HUES64 (cell line): ENCODE measurements around the gene APH1A.

Experiments used
- H3K27ac ChIP-seq: 2 replicates; pipeline ENCODE4 v1.7.0; 2013; ENCODE audit warnings: low read depth, low read length, inconsistent platforms
- H3K27me3 ChIP-seq: 2 replicates; pipeline ENCODE4 v1.6.1; 2013; ENCODE audit warnings: mild to moderate bottlenecking, low read length; ENCODE audit not compliant: insufficient read depth
- H3K36me3 ChIP-seq: 2 replicates; pipeline ENCODE4 v1.6.1; 2013; ENCODE audit warnings: mild to moderate bottlenecking, low read length; ENCODE audit not compliant: insufficient read depth
- H3K4me1 ChIP-seq: 2 replicates; pipeline ENCODE4 v1.6.1; 2013; ENCODE audit warnings: mild to moderate bottlenecking, low read length, moderate library complexity; ENCODE audit not compliant: insufficient read depth
- H3K4me3 ChIP-seq: 2 replicates; pipeline ENCODE4 v1.5.1; 2013; ENCODE audit warnings: mild to moderate bottlenecking, low read length, moderate library complexity
- H3K9ac ChIP-seq: 2 replicates; pipeline ENCODE4 v1.6.1; 2013; ENCODE audit warnings: mild to moderate bottlenecking, low read depth, low read length
- H3K9me3 ChIP-seq: 2 replicates; pipeline ENCODE4 v1.6.1; 2013; ENCODE audit warnings: low read depth, low read length; ENCODE audit not compliant: insufficient read depth
- WGBS: fragments of 150-250, 120-280 bp; methylation state at CpG from one replicate; pipeline ENCODE4 v1.1.7; 2013; ENCODE audit warnings: missing lambda C conversion rate; 5-methylcytosine and 5-hydroxymethylcytosine counted together

The APH1A gene

GRCh38 chr1:150268340-150268704, 494 bp downstream of the APH1A start:
- Histone ChIP-seq H3K4me3 (peak overlapping the region; percentile 92), H3K9me3 (no peaks in the 10 kb centered on the region), H3K4me1 (peaks cover 12% of the 10 kb centered on the region), H3K9ac (peak overlapping the region; percentile 87), H3K27ac (peak overlapping the region; percentile 85), H3K27me3 (no peaks in the 10 kb centered on the region), H3K36me3 (peaks cover 40% of the 10 kb centered on the region)
- under 1% methylated on average over 19 of the region's 21 CpGs for WGBS

DNA sequence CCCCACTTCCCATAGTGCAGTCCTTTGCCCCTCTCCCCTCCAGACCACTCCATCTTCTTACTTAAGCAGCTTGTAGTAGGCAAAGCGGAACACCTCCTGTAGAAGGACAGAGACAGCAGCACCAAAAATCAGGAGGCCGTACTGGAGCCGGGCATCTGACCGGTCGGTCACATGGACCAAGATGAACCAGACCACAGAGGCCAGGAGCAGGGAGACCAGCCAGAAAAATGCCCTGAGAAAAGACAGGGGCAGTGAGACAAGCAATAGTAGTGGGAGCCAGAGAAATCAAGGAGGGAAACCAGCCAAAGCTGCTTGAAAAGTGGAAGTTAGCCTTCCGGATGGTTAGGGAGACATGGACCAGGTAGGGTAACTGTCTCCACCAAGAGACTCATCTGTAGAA, 920 bp downstream of the APH1A start:
- peaks cover 44% of the 10 kb centered on the region for H3K36me3 ChIP-seq
- 51% methylated on average over 6 of the region's 6 CpGs for WGBS
- H3K27me3 ChIP-seq: no peaks in the 10 kb centered on the region
- H3K27ac ChIP-seq: no peak overlapping the region
- peaks cover 9% of the 10 kb centered on the region; the same call in 1 of the 2 replicates for H3K4me1 ChIP-seq
- H3K9me3 ChIP-seq: no peaks in the 10 kb centered on the region
- H3K4me3 ChIP-seq: peak overlapping the region; percentile 92
- H3K9ac ChIP-seq: peak overlapping the region; percentile 87

DNA sequence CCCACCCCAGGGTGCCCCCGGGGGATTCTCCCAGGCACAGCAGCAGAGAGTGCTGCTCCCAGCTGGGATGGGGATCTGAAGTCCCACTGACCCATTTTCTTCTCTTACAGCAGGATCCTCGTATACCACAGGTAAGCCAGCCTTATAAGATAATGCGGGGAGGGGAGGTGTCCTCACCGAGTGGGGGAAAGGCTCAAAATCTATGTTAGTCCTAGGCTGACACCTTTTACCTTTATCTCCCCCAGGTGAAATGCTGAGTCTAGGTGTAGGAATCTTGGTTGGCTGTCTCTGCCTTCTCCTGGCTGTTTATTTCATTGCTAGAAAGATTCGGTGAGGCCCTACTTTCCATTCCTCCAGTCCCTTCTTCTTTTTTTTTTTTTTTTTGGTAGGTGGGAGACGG, 5.3 kb downstream of the APH1A start:
- H3K27me3 ChIP-seq: no peaks in the 10 kb centered on the region
- WGBS: 89% methylated on average over 4 of the region's 6 CpGs
- H3K4me3 ChIP-seq: no peak overlapping the region
- H3K4me1 ChIP-seq: peaks cover 15% of the 10 kb centered on the region; the same call in 1 of the 2 replicates
- H3K36me3 ChIP-seq: peaks cover 68% of the 10 kb centered on the region
- H3K9me3 ChIP-seq: no peaks in the 10 kb centered on the region
- H3K27ac ChIP-seq: no peak overlapping the region
- H3K9ac ChIP-seq: no peak overlapping the region

GRCh38 chr1:150262388-150263320, 6.2 kb downstream of the APH1A start:
- Histone ChIP-seq H3K4me3 (no peak overlapping the region), H3K27ac (no peak overlapping the region), H3K27me3 (no peaks in the 10 kb centered on the region), H3K4me1 (peaks cover 17% of the 10 kb centered on the region; the same call in 1 of the 2 replicates), H3K9ac (no peak overlapping the region), H3K9me3 (no peaks in the 10 kb centered on the region), H3K36me3 (peaks cover 68% of the 10 kb centered on the region)
- WGBS: 90% methylated on average over 6 of the region's 6 CpGs

- peaks cover 56% of the 10 kb centered on the region for H3K36me3 ChIP-seq
- no peak overlapping the region for H3K9ac ChIP-seq
- no peaks in the 10 kb centered on the region for H3K9me3 ChIP-seq
- H3K27ac ChIP-seq: no peak overlapping the region
- H3K27me3 ChIP-seq: no peaks in the 10 kb centered on the region
- H3K4me3 ChIP-seq: no peak overlapping the region
- H3K4me1 ChIP-seq: peaks cover 22% of the 10 kb centered on the region
- 94% methylated on average over 6 of the region's 6 CpGs for WGBS
Observed at GRCh38 chr1:150261367-150261766, 7.4 kb downstream of the APH1A start.

- Histone ChIP-seq H3K9ac (peak overlapping the region; percentile 86), H3K4me3 (peak overlapping the region; percentile 93), H3K36me3 (peaks cover 43% of the 10 kb centered on the region), H3K9me3 (no peaks in the 10 kb centered on the region), H3K27me3 (no peaks in the 10 kb centered on the region), H3K4me1 (peaks cover 30% of the 10 kb centered on the region), H3K27ac (peak overlapping the region; percentile 95; the same call in 1 of the 2 replicates)
- WGBS: 13% methylated on average over 9 of the region's 11 CpGs
Observed at GRCh38 chr1:150259758-150260669, 8.8 kb downstream of the APH1A start.

DNA sequence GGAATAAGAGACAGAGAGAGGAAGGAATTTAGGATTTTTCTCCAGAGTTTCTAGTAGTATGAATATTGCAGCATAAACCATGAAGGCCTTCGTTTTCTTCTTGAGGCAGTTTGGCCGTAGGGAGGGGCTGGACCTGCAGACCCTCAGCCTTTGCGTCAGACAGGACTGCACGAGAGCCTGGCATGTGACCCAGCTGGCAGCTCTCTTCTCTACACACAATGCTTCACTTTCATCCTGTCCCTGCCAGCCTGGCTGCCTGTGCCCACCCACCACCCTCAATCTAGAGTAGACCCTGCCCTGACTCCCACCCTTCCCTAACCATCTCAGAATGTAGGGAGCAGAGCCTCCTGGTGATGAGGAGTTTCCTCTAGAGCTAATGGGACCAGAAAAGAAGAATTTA, 9.6 kb downstream of the APH1A start:
- Histone ChIP-seq H3K36me3 (peaks cover 35% of the 10 kb centered on the region), H3K27ac (peak overlapping the region; percentile 95; the same call in 1 of the 2 replicates), H3K9ac (peak overlapping the region; percentile 86), H3K4me1 (peaks cover 30% of the 10 kb centered on the region), H3K4me3 (peak overlapping the region; percentile 93), H3K27me3 (no peaks in the 10 kb centered on the region), H3K9me3 (no peaks in the 10 kb centered on the region)
- WGBS: 17% methylated on average over 4 of the region's 4 CpGs

DNA sequence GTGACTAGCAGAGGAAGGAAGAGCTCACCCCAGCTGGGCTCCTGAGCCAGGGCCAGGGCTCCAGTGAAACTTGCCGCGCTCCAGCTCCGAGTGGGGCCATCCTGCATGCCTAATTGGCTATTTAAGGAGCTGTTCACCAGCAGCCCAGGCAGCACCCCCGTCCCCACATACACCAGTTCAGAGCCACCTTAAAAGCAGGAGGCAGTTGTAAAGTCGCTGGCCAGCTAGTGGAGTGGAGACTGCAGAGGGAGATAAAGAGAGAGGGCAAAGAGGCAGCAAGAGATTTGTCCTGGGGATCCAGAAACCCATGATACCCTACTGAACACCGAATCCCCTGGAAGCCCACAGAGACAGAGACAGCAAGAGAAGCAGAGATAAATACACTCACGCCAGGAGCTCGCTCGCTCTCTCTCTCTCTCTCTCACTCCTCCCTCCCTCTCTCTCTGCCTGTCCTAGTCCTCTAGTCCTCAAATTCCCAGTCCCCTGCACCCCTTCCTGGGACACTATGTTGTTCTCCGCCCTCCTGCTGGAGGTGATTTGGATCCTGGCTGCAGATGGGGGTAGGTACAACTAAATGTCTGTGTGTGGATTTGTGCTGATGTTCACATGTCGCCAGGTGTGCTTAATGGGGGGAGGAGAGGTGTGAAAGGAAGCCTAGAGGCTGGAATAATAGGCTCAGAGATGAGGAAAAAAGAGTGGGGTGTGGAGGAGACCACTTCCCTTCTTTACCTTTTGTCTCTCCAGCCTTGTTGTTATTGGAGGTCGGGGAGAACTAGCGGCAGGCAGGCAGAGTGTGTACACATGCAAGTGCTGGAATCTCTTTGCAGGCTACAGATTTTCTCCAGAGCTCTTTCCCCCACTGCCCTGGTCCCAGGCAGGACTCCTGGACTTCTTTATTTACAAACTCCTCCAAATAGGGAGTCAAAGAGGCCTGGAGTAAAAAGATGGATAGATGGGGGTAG, 10.9 kb downstream of the APH1A start, which contains the start of gene CA14:
Gene CA14 (plus strand): TSS at position 151 of the 962 bp plus-strand sequence. CDS start 355 bp downstream, at position 506.
- Histone ChIP-seq H3K4me1 (peaks cover 30% of the 10 kb centered on the region), H3K27me3 (no peaks in the 10 kb centered on the region), H3K9ac (peak within 1 kb of the TSS; percentile 86), H3K36me3 (peaks cover 24% of the 10 kb centered on the region), H3K27ac (peak within 1 kb of the TSS; percentile 95), H3K4me3 (peak within 1 kb of the TSS; percentile 93), H3K9me3 (no peaks in the 10 kb centered on the region)
- 2% methylated on average over 13 of the region's 13 CpGs for WGBS

GRCh38 chr1:150256554-150257341, 12.1 kb downstream of the APH1A start:
- WGBS: 3% methylated on average over 12 of the region's 14 CpGs
- peak overlapping the region; percentile 93 for H3K4me3 ChIP-seq

More at GRCh38 chr1:150256554-150257341, 12.1 kb downstream of the APH1A start:
- Histone ChIP-seq H3K9ac (peak overlapping the region; percentile 86), H3K36me3 (peaks cover 12% of the 10 kb centered on the region), H3K27ac (peak overlapping the region; percentile 95), H3K27me3 (no peaks in the 10 kb centered on the region), H3K4me1 (peaks cover 30% of the 10 kb centered on the region), H3K9me3 (no peaks in the 10 kb centered on the region)
